Activated CD4-positive, alpha-beta T cell treated with anti-CD3 and anti-CD28 coated beads, Interleukin-10, Interleukin-2, amounts not matched to agents 100 ng/mL and 50 ng/mL, durations not matched to agents 16 hours and 8 hours (primary cell): ENCODE results near the gene PRPF31.
"Not testable (repeated sequence)": the region's sequence is repeated elsewhere in the genome, so short reads cannot be mapped to it uniquely, and the experiment has no call there.

Experiments
- DNase-seq: peaks from one replicate; pipeline ENCODE4 v3.0.0-alpha.2; 2020

Gene PRPF31

DNA sequence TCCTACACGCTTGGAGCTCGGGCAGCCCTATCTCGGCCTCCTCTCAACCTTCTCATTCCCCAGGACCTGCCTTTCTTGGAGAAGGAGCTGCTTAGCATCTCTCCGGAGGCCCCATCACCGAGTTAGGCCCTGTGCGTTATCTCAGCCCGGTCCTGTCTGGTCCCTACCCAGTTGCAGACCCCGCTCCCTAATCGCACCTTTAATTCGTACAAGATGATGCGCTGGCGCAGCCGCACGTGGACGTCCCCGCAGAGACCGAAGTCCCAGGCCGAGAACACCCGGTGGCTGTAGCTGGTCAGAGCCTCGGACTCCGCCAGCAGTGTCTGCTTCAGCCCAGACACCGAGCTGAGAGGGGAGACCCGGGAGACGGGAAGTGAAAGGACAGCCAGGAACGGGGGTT, 49.7 kb downstream of the PRPF31 start:
- DNase-seq, result no peak

DNA sequence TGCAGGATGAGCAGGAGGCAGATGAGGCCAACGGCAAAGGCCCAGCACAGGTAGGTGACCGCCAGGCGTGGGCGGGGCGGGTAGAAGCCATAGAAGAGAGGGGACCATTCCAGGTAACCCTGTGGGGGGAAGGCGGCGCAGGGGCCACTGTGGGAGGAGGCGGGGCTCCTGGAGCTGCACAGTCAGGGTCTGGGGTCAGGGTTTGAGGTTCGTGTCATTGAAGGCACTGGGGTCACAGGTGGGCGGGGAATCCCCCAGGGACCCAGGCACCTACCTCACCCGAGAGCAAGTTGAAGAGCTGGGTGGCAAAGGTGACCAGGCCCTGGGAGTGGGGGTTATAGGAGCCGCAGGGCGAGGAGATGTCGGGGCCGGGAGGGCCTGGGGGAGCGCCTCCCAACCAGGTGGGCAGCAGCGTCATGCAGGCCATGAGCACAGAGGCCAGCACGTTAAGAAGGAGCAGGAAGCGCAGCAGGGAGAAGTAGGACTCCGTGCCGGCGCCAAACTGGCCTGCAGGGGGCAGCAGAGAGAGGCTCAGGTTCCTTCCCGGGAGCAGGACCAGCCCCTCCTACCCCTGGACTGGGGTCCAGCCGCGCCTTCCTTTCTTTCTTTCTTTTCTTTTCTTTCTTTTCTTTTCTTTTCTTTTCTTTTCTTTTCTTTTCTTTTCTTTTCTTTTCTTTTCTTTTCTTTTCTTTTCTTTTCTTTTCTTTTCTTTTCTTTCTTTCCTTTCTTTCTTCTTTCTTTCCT, 52.8 kb downstream of the PRPF31 start:
- DNase-seq, result peak; percentile 89

DNA sequence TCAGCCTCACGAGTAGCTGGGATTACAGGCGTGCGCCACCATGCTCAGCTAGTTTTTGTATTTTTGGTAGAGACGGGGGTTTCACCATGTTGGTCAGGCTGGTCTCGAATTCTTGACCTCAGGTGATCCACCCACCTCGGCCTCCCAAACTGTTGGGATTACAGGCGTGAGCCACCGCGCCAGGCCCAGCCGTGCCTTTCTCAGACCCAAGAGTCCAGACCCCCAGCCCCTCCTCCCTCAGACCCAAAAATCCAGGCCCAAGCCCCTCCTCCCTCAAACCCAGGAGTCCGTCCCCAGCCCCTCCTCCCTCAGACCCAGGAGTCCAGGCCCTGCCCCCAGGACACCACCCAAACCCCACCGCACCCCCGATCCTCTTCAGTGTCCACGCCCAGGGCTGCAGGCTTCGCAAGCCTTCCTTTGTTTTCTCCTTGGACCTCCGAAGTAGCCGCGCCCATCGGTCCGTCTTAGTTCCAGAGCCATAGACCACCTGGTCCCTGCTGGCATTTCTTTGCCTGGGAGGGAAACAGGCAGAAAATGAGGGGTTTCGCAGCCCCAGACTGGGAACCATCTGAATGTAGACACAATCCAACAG, 53.7 kb downstream of the PRPF31 start:
- DNase-seq, result no peak

DNA sequence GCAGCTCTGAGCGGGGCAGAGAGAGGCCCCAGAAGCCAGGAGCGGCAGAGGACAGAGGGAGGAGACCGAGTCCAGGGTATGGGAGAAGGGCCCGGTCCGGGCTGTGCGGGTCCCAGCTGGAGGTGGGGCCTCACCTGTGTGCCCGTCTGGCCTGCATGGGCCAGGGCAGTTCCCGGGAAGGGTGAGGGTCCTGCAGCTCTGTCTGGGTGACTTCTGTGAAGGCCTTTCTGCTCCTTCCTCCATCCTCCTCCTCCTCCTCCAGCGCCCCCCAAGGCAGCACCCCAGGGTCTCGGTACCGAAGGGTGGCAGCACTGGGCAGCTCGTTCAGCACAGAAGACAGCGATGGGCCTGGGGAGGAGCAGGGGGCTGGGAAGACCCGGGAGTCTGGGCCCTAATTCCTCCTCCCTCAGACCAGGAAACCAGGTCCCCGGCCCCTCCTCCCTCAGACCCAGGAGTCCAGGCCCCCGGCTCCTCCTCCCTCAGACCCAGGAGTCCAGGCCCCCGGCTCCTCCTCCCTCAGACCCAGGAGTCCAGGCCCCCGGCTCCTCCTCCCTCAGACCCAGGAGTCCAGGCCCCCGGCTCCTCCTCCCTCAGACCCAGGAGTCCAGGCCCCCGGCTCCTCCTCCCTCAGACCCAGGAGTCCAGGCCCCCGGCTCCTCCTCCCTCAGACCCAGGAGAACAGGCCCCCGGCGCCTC, 56.3 kb downstream of the PRPF31 start:
- not testable (repeated sequence) for DNase-seq

DNA sequence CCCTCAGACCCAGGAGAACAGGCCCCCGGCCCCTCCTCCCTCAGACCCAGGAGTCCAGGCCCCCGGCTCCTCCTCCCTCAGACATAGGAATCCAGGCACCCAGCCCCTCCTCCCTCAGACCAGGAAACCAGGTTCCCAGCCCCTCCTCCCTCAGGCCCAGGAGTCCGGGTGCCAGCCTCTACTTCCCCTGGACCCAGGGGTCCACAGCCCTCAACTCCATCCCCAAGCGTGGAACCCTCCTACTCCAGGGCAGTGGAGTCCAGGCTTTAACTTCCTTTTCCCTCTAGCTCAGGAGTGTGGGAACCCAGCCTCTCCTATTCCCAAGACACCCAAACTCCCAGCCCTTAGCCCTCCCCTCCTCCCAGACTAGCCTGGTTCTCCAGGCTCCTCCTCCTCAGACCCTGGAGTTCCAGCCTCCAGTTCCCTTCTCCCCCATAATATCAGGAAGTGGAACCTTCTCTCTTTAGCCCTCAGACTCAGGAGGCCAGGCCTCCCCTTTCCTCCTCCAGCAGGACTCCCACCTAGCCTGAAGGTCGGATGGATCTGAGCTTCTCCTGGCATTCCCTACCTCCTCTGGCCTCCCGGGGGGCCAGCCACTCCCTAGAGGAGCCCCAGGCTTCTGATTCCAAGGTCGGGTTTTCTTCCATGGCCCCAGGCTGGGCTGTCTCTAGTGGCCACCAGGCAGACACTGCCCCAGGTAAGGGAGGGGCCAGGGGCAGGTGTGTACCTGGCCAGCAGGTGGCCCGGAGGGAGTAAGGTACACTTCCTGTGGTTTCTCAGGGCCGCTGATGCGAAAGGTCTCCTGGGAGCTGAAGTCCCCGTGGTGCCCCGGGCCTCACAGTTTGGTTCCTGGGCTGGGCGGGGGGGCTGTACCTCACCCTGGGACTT, 57.2 kb downstream of the PRPF31 start, which contains the start of gene TMC4:
TMC4 (minus strand) TSS at position 690 of the 888 bp plus-strand sequence; CDS start at position 647, 43 bp downstream.
- DNase-seq, result no peak

DNA sequence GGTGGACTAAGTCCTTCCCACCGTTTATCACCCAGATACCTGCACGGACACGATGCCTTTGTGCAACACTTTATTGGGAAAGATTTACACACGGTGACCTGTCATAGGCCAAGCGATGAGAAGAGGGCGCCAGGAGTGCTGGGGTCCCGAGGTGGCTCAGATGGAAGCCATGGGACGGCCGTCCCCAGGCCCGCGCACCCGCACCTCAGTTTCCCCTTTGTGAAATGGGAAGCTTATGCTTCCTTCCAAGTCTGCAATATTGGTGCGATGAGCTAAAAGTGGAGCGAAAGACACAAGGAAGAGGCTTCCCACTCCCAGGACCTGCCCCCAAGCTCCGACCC, 57.8 kb downstream of the PRPF31 start:
- DNase-seq, result no peak

DNA sequence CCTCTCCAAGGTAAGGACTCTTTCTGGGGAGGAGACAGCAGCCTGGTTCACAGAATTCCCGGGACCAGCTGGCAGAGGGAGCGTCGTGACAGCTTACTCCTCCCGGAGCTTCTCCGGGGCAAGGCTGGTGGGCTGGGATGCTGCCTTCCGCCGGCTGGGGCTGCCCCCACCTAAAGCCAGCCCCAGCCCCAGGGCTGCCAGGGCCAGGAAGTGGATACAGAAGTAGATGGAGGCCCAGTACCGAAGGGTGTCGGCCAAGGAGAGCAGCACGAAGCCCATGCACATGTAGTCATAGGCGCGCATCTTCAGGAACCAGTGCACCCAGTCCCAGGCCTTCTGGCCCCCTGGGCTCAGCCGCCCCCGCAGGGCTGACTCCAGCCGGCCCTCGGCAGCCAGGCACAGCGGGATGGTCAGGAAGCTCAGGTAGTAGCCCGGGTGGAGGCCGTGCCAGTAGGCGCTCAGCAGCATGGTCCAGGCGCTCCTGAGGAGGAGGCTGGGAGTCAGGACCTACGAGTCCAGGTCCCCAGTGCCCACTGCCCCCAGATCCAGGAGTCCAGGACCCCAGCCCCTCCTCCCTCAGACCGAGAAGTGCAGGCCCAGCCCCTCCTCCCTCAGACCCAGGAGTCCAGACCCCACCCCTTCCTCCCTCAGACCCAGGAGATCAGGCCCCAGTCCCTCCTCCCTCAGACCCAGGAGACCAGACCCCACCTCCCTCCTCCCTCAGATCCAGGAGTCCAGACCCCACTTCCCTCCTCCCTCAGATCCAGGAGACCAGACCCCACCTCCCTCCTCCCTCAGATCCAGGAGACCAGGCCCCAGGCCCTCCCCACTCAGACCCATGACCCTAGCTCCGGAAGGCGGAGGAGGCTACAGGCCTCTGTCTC, 58.6 kb downstream of the PRPF31 start:
- DNase-seq, result no peak

DNA sequence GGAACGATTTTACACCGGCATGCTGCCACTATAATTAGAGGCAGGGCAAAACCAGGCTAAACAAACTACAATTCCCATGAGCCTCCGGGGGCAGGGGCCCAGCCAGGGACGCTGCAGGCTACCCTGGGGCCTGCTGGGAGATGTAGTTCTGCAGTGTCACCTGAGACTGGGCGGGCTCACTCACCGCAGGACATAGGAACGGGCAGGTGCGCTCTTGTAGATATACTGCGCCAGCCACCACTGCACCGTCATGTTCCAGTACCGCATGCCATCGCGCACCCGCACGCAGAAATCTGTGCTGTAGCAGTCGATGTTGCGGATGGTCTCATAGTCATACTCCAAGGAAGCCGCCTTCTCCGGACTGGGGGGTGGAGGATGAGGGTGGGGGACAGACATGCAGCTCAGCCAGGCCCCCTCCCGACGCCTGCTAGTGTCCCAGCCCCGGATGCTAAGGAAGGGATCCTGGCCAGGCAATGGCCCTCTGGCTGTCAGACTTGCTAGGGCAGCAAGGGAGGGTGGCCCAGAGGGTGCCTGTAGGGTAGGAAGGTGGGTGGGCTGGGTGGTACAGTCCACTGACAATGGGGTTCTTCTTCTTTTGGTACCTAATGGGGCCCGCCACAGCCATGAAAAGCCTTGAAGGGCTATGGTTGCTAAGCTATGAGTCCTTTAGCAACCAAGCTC, 63.2 kb downstream of the PRPF31 start:
- DNase-seq, result peak; percentile 51

DNA sequence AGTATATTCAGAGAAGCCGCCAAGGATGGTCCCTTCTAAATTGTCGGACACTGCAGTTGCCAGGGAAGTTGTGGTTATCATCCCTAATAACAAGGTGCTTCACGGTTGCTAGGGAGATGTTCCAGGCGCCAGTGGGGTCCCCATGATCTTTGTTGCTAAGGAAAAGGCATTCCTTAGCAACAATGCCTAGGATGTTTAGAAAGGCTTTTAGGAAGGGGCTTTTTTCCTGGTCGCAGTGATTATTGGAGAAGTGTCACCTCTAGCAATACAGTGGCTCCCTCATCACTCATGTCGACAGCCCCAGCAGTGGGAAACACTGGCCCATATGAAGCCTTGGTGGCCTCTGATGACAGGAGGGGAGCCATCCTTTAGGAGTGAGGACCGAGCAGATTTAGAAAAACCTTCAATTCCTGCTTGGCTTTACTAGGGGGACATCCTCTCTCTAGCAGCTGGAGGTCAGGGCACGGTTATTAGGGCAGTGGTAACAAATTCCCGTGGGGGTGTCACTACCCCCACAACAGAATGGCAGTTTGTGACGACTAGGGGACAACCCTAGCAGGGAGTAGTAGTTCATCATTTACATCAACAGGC, 63.8 kb downstream of the PRPF31 start:
- no peak for DNase-seq

DNA sequence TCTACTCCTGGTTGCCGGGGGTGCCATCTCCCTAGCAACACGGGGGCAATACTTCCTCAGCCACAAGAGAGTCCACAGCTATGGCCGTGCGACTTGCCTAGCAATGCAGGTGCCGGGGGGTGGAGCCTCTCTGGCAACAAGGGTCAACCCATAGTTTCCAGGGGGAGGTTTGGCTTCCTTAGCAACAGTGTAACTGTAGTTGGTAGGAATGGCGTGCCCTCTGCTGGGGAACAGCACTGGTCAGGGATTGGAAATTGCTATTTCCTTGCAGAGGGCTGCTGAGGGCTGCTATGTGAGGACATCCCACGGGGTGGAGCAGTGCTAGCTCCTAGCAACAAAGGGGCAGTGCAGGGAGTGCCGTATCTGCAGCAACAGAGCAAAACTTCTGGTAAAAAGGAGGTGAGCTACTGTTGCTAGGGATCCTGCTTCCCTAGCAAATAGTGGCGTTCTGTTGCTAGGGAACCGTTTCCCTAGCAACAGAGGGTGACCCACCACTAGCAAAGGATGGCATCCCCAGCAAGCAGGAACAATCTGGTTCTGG, 64.4 kb downstream of the PRPF31 start:
- no peak for DNase-seq

DNA sequence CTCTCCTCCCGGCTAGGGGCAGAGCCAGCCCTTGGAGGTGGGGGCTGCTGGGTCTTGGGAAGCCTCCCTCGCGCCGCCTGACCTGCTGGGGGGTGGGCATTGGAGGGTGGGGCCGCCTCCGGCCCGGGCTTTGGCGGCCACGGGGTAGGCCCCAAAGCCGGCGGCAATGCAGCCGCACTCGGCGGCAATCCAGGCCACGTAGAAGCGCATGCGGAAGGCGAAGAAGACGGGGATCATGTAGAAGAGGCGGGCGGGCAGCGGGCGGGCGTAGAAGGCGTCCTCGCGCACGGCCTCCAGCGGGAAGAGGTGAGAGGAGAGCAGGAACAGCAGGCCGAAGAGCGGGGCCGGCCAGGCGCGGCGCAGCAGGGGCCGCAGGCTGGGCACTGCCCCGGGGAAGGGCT, 65.1 kb downstream of the PRPF31 start:
- DNase-seq, result no peak
